RWPE2 (cell line): ENCODE data around the gene NCK1.

Experiments
- ATAC-seq: fragments of 200-7000 bp; cut with Tn5 transposase; 3 replicates; pipeline ENCODE4 v1.9.1; 2021; ENCODE audit warnings: low read depth
- DNase-seq: peaks from one replicate; pipeline ENCODE4 v3.0.0-alpha.2; 2020; ENCODE audit warnings: low spot score
- H3K27ac ChIP-seq: fragments of 450-650 bp; 2 replicates; pipeline ENCODE4 v1.5.1; 2017; ENCODE audit warnings: mild to moderate bottlenecking; ENCODE audit not compliant: poor library complexity, severe bottlenecking
- H3K27me3 ChIP-seq: fragments of 250-450 bp; sonication (Bioruptor Pico); 2 replicates; pipeline ENCODE4 v1.5.1; 2021; ENCODE audit warnings: mild to moderate bottlenecking, moderate library complexity; ENCODE audit not compliant: insufficient read depth, poor library complexity, severe bottlenecking
- H3K36me3 ChIP-seq: fragments of 250-450 bp; sonication (Bioruptor Pico); 2 replicates; pipeline ENCODE4 v1.5.1; 2020; ENCODE audit warnings: low read depth, mild to moderate bottlenecking, moderate library complexity
- H3K4me1 ChIP-seq: fragments of 250-450 bp; sonication (Bioruptor Pico); 2 replicates; pipeline ENCODE4 v1.5.1; 2021; ENCODE audit warnings: mild to moderate bottlenecking, moderate library complexity; ENCODE audit not compliant: insufficient read depth, poor library complexity, severe bottlenecking
- H3K4me3 ChIP-seq: fragments of 250-450 bp; sonication (Bioruptor Pico); 2 replicates; pipeline ENCODE4 v1.5.1; 2021; ENCODE audit warnings: mild to moderate bottlenecking, moderate library complexity; ENCODE audit not compliant: severe bottlenecking
- H3K9me3 ChIP-seq: fragments of 250-450 bp; sonication (Bioruptor Pico); 2 replicates; pipeline ENCODE4 v1.5.1; 2021; ENCODE audit warnings: mild to moderate bottlenecking, moderate library complexity; ENCODE audit not compliant: severe bottlenecking
- CTCF ChIP-seq: fragments of 450-650 bp; IDR thresholded peaks from one replicate; pipeline ENCODE4 v1.5.1; 2017; ENCODE audit warnings: mild to moderate bottlenecking, moderate library complexity; ENCODE audit not compliant: poor library complexity, severe bottlenecking

The NCK1 gene

GRCh38 chr3:136955813-136956212 is 93.8 kb downstream of the NCK1 start:
- DNase-seq (no peak), ATAC-seq (peak; percentile 55)
- Histone ChIP-seq H3K9me3 (no peaks in the 10 kb centered on the region), H3K4me1 (peaks cover 72% of the 10 kb centered on the region), H3K27me3 (no peaks in the 10 kb centered on the region), H3K36me3 (peaks cover 24% of the 10 kb centered on the region), H3K27ac (peak overlapping the region; percentile 99), H3K4me3 (no peak overlapping the region)
- no peak for TF ChIP-seq CTCF

DNA sequence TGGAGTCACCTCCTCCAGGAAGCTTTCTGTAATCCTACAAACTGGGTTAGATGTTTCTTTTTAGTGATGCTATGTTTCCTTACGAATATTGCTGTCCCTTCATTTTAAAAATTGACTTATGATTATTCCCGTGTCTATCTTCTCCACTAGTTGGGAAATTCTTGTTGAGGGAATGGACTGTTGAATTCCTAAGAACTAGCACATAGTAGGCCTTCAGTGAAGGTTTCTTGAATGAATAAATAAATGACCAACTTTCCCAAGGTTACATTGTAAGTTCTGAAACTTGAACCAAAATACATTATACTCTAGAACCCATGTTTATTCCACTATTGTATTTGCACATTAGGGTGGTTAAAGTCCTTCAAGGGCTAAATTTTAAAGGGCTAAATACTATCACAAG is 95.0 kb downstream of the NCK1 start:
- DNase-seq: no peak
- peak overlapping the region; percentile 99 for H3K27ac ChIP-seq
- H3K9me3 ChIP-seq: no peaks in the 10 kb centered on the region
- peaks cover 31% of the 10 kb centered on the region for H3K36me3 ChIP-seq
- no peak for TF ChIP-seq CTCF
- peaks cover 78% of the 10 kb centered on the region for H3K4me1 ChIP-seq
- ATAC-seq: no peak
- no peaks in the 10 kb centered on the region for H3K27me3 ChIP-seq
- no peak overlapping the region for H3K4me3 ChIP-seq

GRCh38 chr3:136957751-136958288 is 95.8 kb downstream of the NCK1 start, which contains the start of gene IL20RB:
TSS of gene IL20RB (plus strand) at chr3:136957983. CDS start at chr3:136958114, 131 bp downstream.
- peak; percentile 81 for DNase-seq
- peak; percentile 76 for ATAC-seq
- no peak for TF ChIP-seq CTCF
- Histone ChIP-seq H3K4me1 (peaks cover 75% of the 10 kb centered on the region), H3K27me3 (no peaks in the 10 kb centered on the region), H3K4me3 (peak within 1 kb of the TSS; percentile 45), H3K27ac (peak within 1 kb of the TSS; percentile 99), H3K9me3 (no peaks in the 10 kb centered on the region), H3K36me3 (peaks cover 37% of the 10 kb centered on the region)

- DNase-seq (no peak), ATAC-seq (no peak)
- Histone ChIP-seq H3K9me3 (no peaks in the 10 kb centered on the region), H3K4me3 (peak overlapping the region; percentile 45), H3K27ac (peak overlapping the region; percentile 99), H3K4me1 (peaks cover 75% of the 10 kb centered on the region), H3K27me3 (no peaks in the 10 kb centered on the region), H3K36me3 (peaks cover 43% of the 10 kb centered on the region)
- TF ChIP-seq CTCF: no peak
Measured at GRCh38 chr3:136958939-136959338, 96.9 kb downstream of the NCK1 start.

- TF ChIP-seq CTCF: no peak
- H3K4me1 ChIP-seq: peaks cover 69% of the 10 kb centered on the region
- DNase-seq (no peak), ATAC-seq (no peak)
- H3K9me3 ChIP-seq: no peaks in the 10 kb centered on the region
- no peaks in the 10 kb centered on the region for H3K27me3 ChIP-seq
- peak overlapping the region; percentile 99 for H3K27ac ChIP-seq
- peaks cover 43% of the 10 kb centered on the region for H3K36me3 ChIP-seq
- H3K4me3 ChIP-seq: peak overlapping the region; percentile 45
Measured at GRCh38 chr3:136959599-136959998, 97.6 kb downstream of the NCK1 start.
